DND-41 (cell line): ENCODE data around the gene SOCS2.

Experiments
- ATAC-seq: fragments of 200-7000 bp; cut with Tn5 transposase; 3 replicates; pipeline ENCODE4 v1.9.1; 2021; ENCODE audit warnings: low read depth; ENCODE audit not compliant: insufficient read depth
- DNase-seq: peaks from one replicate; pipeline ENCODE4 v3.0.0-alpha.2; 2020
- H2AFZ ChIP-seq: 2 replicates; pipeline ENCODE4 v1.6.0; 2012; ENCODE audit warnings: low read depth, low read length
- H3K27ac ChIP-seq: 2 replicates; pipeline ENCODE4 v1.5.1; 2012; ENCODE audit warnings: low read length, inconsistent platforms
- H3K27me3 ChIP-seq: fragments of 200-600 bp; sonication (generic); 2 replicates; pipeline ENCODE4 v1.6.0; 2012; ENCODE audit warnings: low read length, mild to moderate bottlenecking, inconsistent platforms; ENCODE audit not compliant: insufficient read depth, poor library complexity
- H3K36me3 ChIP-seq: 2 replicates; pipeline ENCODE4 v1.5.1; 2012; ENCODE audit warnings: low read length, inconsistent platforms; ENCODE audit not compliant: insufficient read depth
- H3K4me1 ChIP-seq: 2 replicates; pipeline ENCODE4 v1.5.1; 2012; ENCODE audit warnings: mild to moderate bottlenecking, low read length; ENCODE audit not compliant: insufficient read depth
- H3K4me2 ChIP-seq: 2 replicates; pipeline ENCODE4 v1.6.0; 2012; ENCODE audit warnings: mild to moderate bottlenecking, moderate library complexity, low read length, inconsistent platforms; ENCODE audit not compliant: insufficient read depth
- H3K4me3 ChIP-seq, 2 experiments: fragments of 200-600 bp in 1 of 2; shearing (Covaris generic) in 1 of 2; 2 replicates each; pipeline ENCODE4 v1.5.1; 2012 to 2016; ENCODE audit warnings: inconsistent platforms in 2 of 2, low read length in 2 of 2, mild to moderate bottlenecking in 2 of 2, low read depth in 1 of 2, moderate library complexity in 1 of 2
- H3K79me2 ChIP-seq: 2 replicates; pipeline ENCODE4 v1.6.0; 2012; ENCODE audit warnings: low read length, inconsistent platforms; ENCODE audit not compliant: insufficient read depth
- H3K9ac ChIP-seq: 2 replicates; pipeline ENCODE4 v1.6.0; 2012; ENCODE audit warnings: low read depth, mild to moderate bottlenecking, inconsistent platforms, low read length, moderate library complexity
- H3K9me3 ChIP-seq: 2 replicates; pipeline ENCODE4 v1.5.1; 2012; ENCODE audit warnings: low read length, moderate library complexity, mild to moderate bottlenecking, inconsistent platforms; ENCODE audit not compliant: insufficient read depth, severe bottlenecking
- H4K20me1 ChIP-seq: 2 replicates; pipeline ENCODE4 v1.6.0; 2012; ENCODE audit warnings: low read length; ENCODE audit not compliant: insufficient read depth
- EZH2 ChIP-seq: IDR thresholded peaks from 3 replicates; pipeline ENCODE4 v1.6.1; 2012; ENCODE audit warnings: borderline replicate concordance, low read depth, mild to moderate bottlenecking, moderate library complexity, low read length, inconsistent platforms; ENCODE audit not compliant: severe bottlenecking
- TF ChIP-seq, protein P1 (sequence below): IDR thresholded peaks from 2 replicates; pipeline ENCODE4 v1.5.1; 2012; ENCODE audit warnings: borderline replicate concordance, low read length, moderate library complexity, mild to moderate bottlenecking; ENCODE audit not compliant: poor library complexity, severe bottlenecking; ENCODE audit errors: extremely low read depth

Gene SOCS2

DNA sequence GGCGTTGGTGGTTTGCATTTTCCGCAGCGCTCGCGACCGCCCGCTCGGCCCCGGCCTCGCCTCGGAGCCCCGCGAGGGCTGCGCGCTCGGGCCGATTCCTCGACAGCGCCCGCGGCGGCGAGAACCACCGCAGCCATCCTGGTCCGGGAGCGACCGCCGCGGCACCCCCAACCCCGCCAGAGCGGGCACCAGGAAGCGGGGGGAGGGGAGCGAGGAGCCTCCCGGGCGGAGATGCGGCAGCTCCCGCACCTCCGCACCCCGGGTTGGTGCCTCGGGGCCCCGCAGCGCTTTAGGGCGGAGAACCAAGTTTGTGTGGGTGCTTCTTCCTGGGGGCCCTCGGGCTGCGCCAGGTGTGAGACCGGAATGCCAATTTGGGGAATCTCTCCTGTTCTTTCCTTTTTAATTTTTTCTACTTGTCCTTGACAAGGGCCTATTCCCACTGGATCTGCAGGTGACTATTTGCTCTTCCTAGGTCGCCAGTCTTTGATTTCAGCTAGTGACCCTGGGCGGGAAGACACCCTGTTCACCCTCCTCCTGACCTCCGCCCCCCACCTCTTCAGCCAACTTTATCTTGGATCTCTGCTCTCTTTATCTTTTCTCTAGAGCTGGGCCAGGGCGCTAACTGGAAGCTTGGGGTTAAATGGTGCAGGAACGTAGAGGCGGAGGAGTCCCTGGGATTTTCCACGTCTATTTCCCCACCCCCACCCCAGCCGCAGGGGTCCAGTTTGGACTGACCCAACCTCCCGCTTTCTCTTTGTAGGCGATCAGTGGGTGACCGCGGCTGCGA lies at the start of gene SOCS2:
SOCS2 (plus strand) TSS at position 751 of the 787 bp plus-strand sequence. CDS start 223 bp downstream, outside the sequence.
- Histone ChIP-seq H3K79me2 (peaks cover 88% of the 10 kb centered on the region), H3K9ac (peak within 1 kb of the TSS; percentile 98), H3K4me3 (peak within 1 kb of the TSS; percentile 89 to 93), H3K27me3 (no peaks in the 10 kb centered on the region), H3K9me3 (no peaks in the 10 kb centered on the region), H3K36me3 (peaks cover 56% of the 10 kb centered on the region), H3K4me1 (peaks cover 64% of the 10 kb centered on the region), H2AFZ (peak within 1 kb of the TSS; percentile 60), H3K27ac (peak within 1 kb of the TSS; percentile 96), H4K20me1 (peaks cover 49% of the 10 kb centered on the region), H3K4me2 (peak within 1 kb of the TSS; percentile 91)
- TF ChIP-seq, protein P1, sequence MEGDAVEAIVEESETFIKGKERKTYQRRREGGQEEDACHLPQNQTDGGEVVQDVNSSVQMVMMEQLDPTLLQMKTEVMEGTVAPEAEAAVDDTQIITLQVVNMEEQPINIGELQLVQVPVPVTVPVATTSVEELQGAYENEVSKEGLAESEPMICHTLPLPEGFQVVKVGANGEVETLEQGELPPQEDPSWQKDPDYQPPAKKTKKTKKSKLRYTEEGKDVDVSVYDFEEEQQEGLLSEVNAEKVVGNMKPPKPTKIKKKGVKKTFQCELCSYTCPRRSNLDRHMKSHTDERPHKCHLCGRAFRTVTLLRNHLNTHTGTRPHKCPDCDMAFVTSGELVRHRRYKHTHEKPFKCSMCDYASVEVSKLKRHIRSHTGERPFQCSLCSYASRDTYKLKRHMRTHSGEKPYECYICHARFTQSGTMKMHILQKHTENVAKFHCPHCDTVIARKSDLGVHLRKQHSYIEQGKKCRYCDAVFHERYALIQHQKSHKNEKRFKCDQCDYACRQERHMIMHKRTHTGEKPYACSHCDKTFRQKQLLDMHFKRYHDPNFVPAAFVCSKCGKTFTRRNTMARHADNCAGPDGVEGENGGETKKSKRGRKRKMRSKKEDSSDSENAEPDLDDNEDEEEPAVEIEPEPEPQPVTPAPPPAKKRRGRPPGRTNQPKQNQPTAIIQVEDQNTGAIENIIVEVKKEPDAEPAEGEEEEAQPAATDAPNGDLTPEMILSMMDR: peak; percentile 0
- TF ChIP-seq EZH2: no peak
- DNase-seq: peak; percentile 69
- peak; percentile 2 for ATAC-seq

- Histone ChIP-seq H2AFZ (no peak overlapping the region), H3K27ac (no peak overlapping the region)
- TF ChIP-seq, protein P1: no peak
- TF ChIP-seq EZH2: no peak
Measured at GRCh38 chr12:93524386-93525133, 47.9 kb upstream of the SOCS2 start.

GRCh38 chr12:93526786-93527428 lies 45.6 kb upstream of the SOCS2 start:
- H3K4me1 ChIP-seq: peaks cover 17% of the 10 kb centered on the region
- H2AFZ ChIP-seq: no peak overlapping the region
- DNase-seq (no peak), ATAC-seq (no peak)
- H3K27ac ChIP-seq: no peak overlapping the region
- no peak overlapping the region for H3K9ac ChIP-seq
- no peaks in the 10 kb centered on the region for H3K36me3 ChIP-seq
- no peaks in the 10 kb centered on the region for H3K79me2 ChIP-seq
- no peaks in the 10 kb centered on the region for H3K9me3 ChIP-seq
- H3K4me3 ChIP-seq: no peak overlapping the region
- no peaks in the 10 kb centered on the region for H4K20me1 ChIP-seq
- TF ChIP-seq EZH2: no peak
- TF ChIP-seq, protein P1: no peak
- no peak overlapping the region for H3K4me2 ChIP-seq
- H3K27me3 ChIP-seq: no peaks in the 10 kb centered on the region

More at GRCh38 chr12:93524386-93525133, 47.9 kb upstream of the SOCS2 start:
- Histone ChIP-seq H3K36me3 (no peaks in the 10 kb centered on the region), H3K79me2 (no peaks in the 10 kb centered on the region), H3K4me2 (no peak overlapping the region), H3K9me3 (no peaks in the 10 kb centered on the region), H3K4me1 (peaks cover 2% of the 10 kb centered on the region), H3K9ac (no peak overlapping the region), H3K4me3 (no peak overlapping the region), H3K27me3 (no peaks in the 10 kb centered on the region), H4K20me1 (no peaks in the 10 kb centered on the region)
- DNase-seq (no peak), ATAC-seq (no peak)
